GM19023 (cell line): Measurements from ENCODE around the gene GALR3.
A peak's percentile ranks its signal among the peaks of the same experiment; 100 is the strongest.

Experiments used
- ATAC-seq: cut with Tn5 transposase; IDR thresholded peaks from one replicate; pipeline ENCODE4 v1.9.1; 2021; ENCODE audit warnings: mild to moderate bottlenecking, moderate library complexity; ENCODE audit not compliant: unreplicated experiment

GALR3 gene

GRCh38 chr22:37818409-37819104, 4.6 kb upstream of the GALR3 start:
- ATAC-seq: no peak

- no peak for ATAC-seq
Measured at GRCh38 chr22:37819105-37819433, 4.1 kb upstream of the GALR3 start.

GRCh38 chr22:37820350-37820749, 2.8 kb upstream of the GALR3 start:
- ATAC-seq: no peak

- ATAC-seq: no peak
Measured at GRCh38 chr22:37822079-37822833, 926 bp upstream of the GALR3 start.

GRCh38 chr22:37824674-37825641, 1.8 kb downstream of the GALR3 start:
- no peak for ATAC-seq

GRCh38 chr22:37827056-37827455, 3.9 kb downstream of the GALR3 start:
- no peak for ATAC-seq

GRCh38 chr22:37830093-37830842, 7.1 kb downstream of the GALR3 start:
- ATAC-seq: no peak

GRCh38 chr22:37831472-37831871, 8.3 kb downstream of the GALR3 start:
- ATAC-seq: no peak

GRCh38 chr22:37832022-37832857, 9.1 kb downstream of the GALR3 start:
- no peak for ATAC-seq

- no peak for ATAC-seq
Measured at GRCh38 chr22:37842015-37842793, 19.0 kb downstream of the GALR3 start.

GRCh38 chr22:37843741-37844089, 20.5 kb downstream of the GALR3 start:
- peak; percentile 51 for ATAC-seq

- no peak for ATAC-seq
Measured at GRCh38 chr22:37844904-37845329, 21.7 kb downstream of the GALR3 start.

- ATAC-seq: no peak
Measured at GRCh38 chr22:37846433-37846832, 23.3 kb downstream of the GALR3 start.

- ATAC-seq: no peak
Measured at GRCh38 chr22:37848587-37849088, 25.5 kb downstream of the GALR3 start.

- peak; percentile 62 for ATAC-seq
Measured at GRCh38 chr22:37849089-37849751, 26.0 kb downstream of the GALR3 start, which contains the start of gene EIF3L. TSS of gene EIF3L (plus strand) at chr22:37849419. CDS start at chr22:37849450, 31 bp downstream.

GRCh38 chr22:37850801-37851200, 27.6 kb downstream of the GALR3 start:
- no peak for ATAC-seq

- ATAC-seq: no peak
Measured at GRCh38 chr22:37852418-37852817, 29.2 kb downstream of the GALR3 start.

GRCh38 chr22:37854946-37855345, 31.8 kb downstream of the GALR3 start:
- ATAC-seq: no peak
